HCT116 (cell line): ENCODE measurements around the gene COASY. TPM values are rescaled to one million over a fixed set of nuclear protein-coding genes. Genes with fewer than 3 reads are reported as not detected.

Experiments
- ATAC-seq: fragments of 200-7000 bp; cut with Tn5 transposase; 2 replicates; pipeline ENCODE4 v1.9.1; 2020; ENCODE audit warnings: mild to moderate bottlenecking, moderate library complexity
- BruUV-seq: library from RNA; stranded (reverse); fragments of 400-500 nt; replicated peaks from 2 replicates; lab custom pipeline; 2021; lab: Mats Ljungman, UMichigan
- CTCF ChIA-PET: fragments of 300-600 bp; sonication (Branson Sonifier 250); formaldehyde crosslinking; loops from one replicate; lab custom pipeline; 2021; ENCODE audit warnings: antibody characterized with exemption; lab: Charles Lee
- POLR2A ChIA-PET: fragments of 300-600, 350-600 bp; sonication (Branson Sonifier 250); formaldehyde crosslinking; loops from one replicate; lab custom pipeline; 2021; ENCODE audit warnings: antibody characterized with exemption; lab: Charles Lee
- RAD21 ChIA-PET, 2 experiments: fragments of 300-600 bp; sonication (Branson Sonifier 250); formaldehyde crosslinking; loops; one replicate each; lab custom pipeline; 2023; ENCODE audit warnings: low total read pairs in 2 of 2; ENCODE audit not compliant: uncharacterized antibody in 2 of 2, unreplicated experiment in 2 of 2, low non-redundant PET in 1 of 2; lab: Charles Lee
- DNase-seq: peaks from one replicate; pipeline ENCODE4 v3.0.0-alpha.2; 2010; ENCODE audit warnings: low read depth, low spot score
- H2AFZ ChIP-seq: fragments of 200-600 bp; shearing (Covaris generic), sonication (generic); 2 replicates; pipeline ENCODE4 v1.6.1; 2017; ENCODE audit warnings: low read depth, mixed run types, mixed read lengths, antibody characterized with exemption, low read length; ENCODE audit not compliant: poor library complexity, severe bottlenecking
- H3K27ac ChIP-seq: 2 replicates; pipeline ENCODE4 v1.5.1; 2012; ENCODE audit warnings: low read depth, low read length
- H3K27me3 ChIP-seq: fragments of 200-600 bp; sonication (generic); 2 replicates; pipeline ENCODE4 v1.6.1; 2016; ENCODE audit warnings: mixed run types, low read length, mixed read lengths; ENCODE audit not compliant: insufficient read depth
- H3K36me3 ChIP-seq, 2 experiments: fragments of 200-500 bp in 1 of 2; fragments of 200-600 bp in 1 of 2; sonication (Bioruptor generic) in 1 of 2; sonication (generic) in 1 of 2; 2 replicates each; pipeline versions ENCODE4 v1.5.1 to v1.6.1; 2014 to 2016; ENCODE audit warnings: low read length in 2 of 2, inconsistent platforms in 1 of 2, mixed read lengths in 1 of 2, mixed run types in 1 of 2; ENCODE audit not compliant: insufficient read depth in 2 of 2, control insufficient read depth in 1 of 2
- H3K4me1 ChIP-seq, 2 experiments: fragments of 200-600 bp in 1 of 2; sonication (generic) in 1 of 2; 2 replicates each; pipeline versions ENCODE4 v1.5.1 to v1.6.1; 2012 to 2017; ENCODE audit warnings: low read length in 2 of 2, inconsistent platforms in 1 of 2, mild to moderate bottlenecking in 1 of 2, mixed read lengths in 1 of 2, mixed run types in 1 of 2, moderate library complexity in 1 of 2; ENCODE audit not compliant: insufficient read depth in 2 of 2, control insufficient read depth in 1 of 2
- H3K4me2 ChIP-seq: fragments of 200-600 bp; sonication (generic); 2 replicates; pipeline ENCODE4 v1.6.1; 2017; ENCODE audit warnings: mixed run types, low read length, mixed read lengths
- H3K4me3 ChIP-seq, 2 experiments: fragments of 200-600 bp in 1 of 2; sonication (generic) in 1 of 2; replicated peaks in 1 of 2; 2 replicates each; pipeline ENCODE4 v1.5.1; 2011 to 2016; ENCODE audit warnings: low read length in 2 of 2, control low read depth in 1 of 2, low read depth in 1 of 2, mild to moderate bottlenecking in 1 of 2, mixed read lengths in 1 of 2, mixed run types in 1 of 2
- H3K79me2 ChIP-seq: fragments of 200-600 bp; sonication (generic); 2 replicates; pipeline ENCODE4 v1.6.1; 2017; ENCODE audit warnings: mild to moderate bottlenecking, mixed run types, low read length, moderate library complexity, mixed read lengths; ENCODE audit not compliant: insufficient read depth
- H3K9ac ChIP-seq: fragments of 200-600 bp; sonication (generic); 2 replicates; pipeline ENCODE4 v1.6.1; 2016; ENCODE audit warnings: low read length, mixed read lengths
- H3K9me2 ChIP-seq: fragments of 200-600 bp; sonication (generic), shearing (Covaris generic); 2 replicates; pipeline ENCODE4 v1.6.1; 2017; ENCODE audit warnings: mixed run types, mild to moderate bottlenecking, moderate library complexity; ENCODE audit not compliant: insufficient read depth
- H3K9me3 ChIP-seq, 2 experiments: fragments of 200-500 bp in 1 of 2; fragments of 200-600 bp in 1 of 2; sonication (Bioruptor generic) in 1 of 2; sonication (generic) in 1 of 2; 2 replicates each; pipeline ENCODE4 v1.6.1; 2014 to 2017; ENCODE audit warnings: low read length in 2 of 2, mixed read lengths in 2 of 2, inconsistent platforms in 1 of 2, low read depth in 1 of 2, mild to moderate bottlenecking in 1 of 2, mixed run types in 1 of 2, moderate library complexity in 1 of 2; ENCODE audit not compliant: control insufficient read depth in 1 of 2, insufficient read depth in 1 of 2
- H4K20me1 ChIP-seq: fragments of 200-600 bp; sonication (generic), shearing (Covaris generic); 2 replicates; pipeline ENCODE4 v1.6.1; 2017; ENCODE audit warnings: mixed run types, mild to moderate bottlenecking, moderate library complexity; ENCODE audit not compliant: insufficient read depth
- ATF3 ChIP-seq: IDR thresholded peaks from 2 replicates; pipeline ENCODE4 v1.6.1; 2012
- CEBPB ChIP-seq: IDR thresholded peaks from 2 replicates; pipeline ENCODE4 v1.6.1; 2012; ENCODE audit warnings: low read depth
- ELF1 ChIP-seq: IDR thresholded peaks from 2 replicates; pipeline ENCODE4 v1.6.1; 2012; ENCODE audit warnings: low read depth, borderline replicate concordance
- EZH2 ChIP-seq: fragments of 200-600 bp; sonication (generic); IDR thresholded peaks from 2 replicates; pipeline ENCODE4 v1.6.1; 2017; ENCODE audit warnings: antibody characterized with exemption, mixed run types
- FOSL1 ChIP-seq: IDR thresholded peaks from 2 replicates; pipeline ENCODE4 v1.6.1; 2012; ENCODE audit warnings: low read depth
- JUND ChIP-seq: IDR thresholded peaks from 2 replicates; pipeline ENCODE4 v1.6.1; 2012
- MAX ChIP-seq: IDR thresholded peaks from 2 replicates; pipeline ENCODE4 v1.6.1; 2012
- POLR2A ChIP-seq: IDR thresholded peaks from 2 replicates; pipeline ENCODE4 v1.7.0; 2011; ENCODE audit warnings: borderline replicate concordance; ENCODE audit not compliant: insufficient read depth, insufficient read length; ENCODE audit errors: extremely low read depth
- SP1 ChIP-seq: IDR thresholded peaks from 2 replicates; pipeline ENCODE4 v1.6.1; 2012; ENCODE audit warnings: low read depth
- SRF ChIP-seq: IDR thresholded peaks from 2 replicates; pipeline ENCODE4 v1.6.1; 2012; ENCODE audit warnings: low read depth
- TCF7L2 ChIP-seq: IDR thresholded peaks from 2 replicates; pipeline ENCODE4 v1.7.0; 2011; ENCODE audit warnings: borderline replicate concordance, inconsistent platforms; ENCODE audit not compliant: insufficient read depth, insufficient read length; ENCODE audit errors: extremely low read depth
- YY1 ChIP-seq: IDR thresholded peaks from 2 replicates; pipeline ENCODE4 v1.6.1; 2011; ENCODE audit warnings: low read length, low read depth, moderate library complexity, mild to moderate bottlenecking; ENCODE audit not compliant: insufficient replicate concordance; ENCODE audit errors: extremely low read depth
- ZBTB33 ChIP-seq: IDR thresholded peaks from 2 replicates; pipeline ENCODE4 v1.6.1; 2011; ENCODE audit warnings: mild to moderate bottlenecking, low read length, moderate library complexity; ENCODE audit not compliant: insufficient replicate concordance; ENCODE audit errors: extremely low read depth
- ZFX ChIP-seq: fragments of 450-650 bp; IDR thresholded peaks from 2 replicates; pipeline ENCODE4 v1.6.1; 2017
- intact Hi-C: fragments of 100-400 bp; cut with micrococcal nuclease; formaldehyde crosslinking; loops from 2 replicates; pipeline ENCODE4 v1.10.0; 2022
- total RNA-seq: library from RNA; stranded (reverse); gene quantifications from one replicate; pipeline ENCODE4 v1.2.1, GENCODE V29; 2021; ENCODE audit not compliant: unreplicated experiment
- TF ChIP-seq, protein P1 (sequence below), 3 experiments: fragments of 200-600 bp in 1 of 3; sonication (generic) in 1 of 3; IDR thresholded peaks in 2 of 3; conservative IDR thresholded peaks in 1 of 3; 2 replicates each; pipeline ENCODE4 v1.5.1; 2012 to 2017; ENCODE audit warnings: low read depth in 2 of 3, low read length in 2 of 3, antibody characterized with exemption in 1 of 3, borderline replicate concordance in 1 of 3, control low read depth in 1 of 3, mild to moderate bottlenecking in 1 of 3, mixed read lengths in 1 of 3, mixed run types in 1 of 3, moderate library complexity in 1 of 3; ENCODE audit not compliant: insufficient read depth in 1 of 3
- TF ChIP-seq, protein P2 (sequence below): IDR thresholded peaks from 2 replicates; pipeline ENCODE4 v1.6.1; 2012; ENCODE audit warnings: low read depth

The COASY gene
- total RNA-seq, 1 experiment from 2014 or later: 137 TPM

- TF ChIP-seq YY1 (no peak), SRF (no peak), ATF3 (no peak)
Observed at GRCh38 chr17:42563950-42564349, 2.0 kb downstream of the COASY start (continued).

DNA sequence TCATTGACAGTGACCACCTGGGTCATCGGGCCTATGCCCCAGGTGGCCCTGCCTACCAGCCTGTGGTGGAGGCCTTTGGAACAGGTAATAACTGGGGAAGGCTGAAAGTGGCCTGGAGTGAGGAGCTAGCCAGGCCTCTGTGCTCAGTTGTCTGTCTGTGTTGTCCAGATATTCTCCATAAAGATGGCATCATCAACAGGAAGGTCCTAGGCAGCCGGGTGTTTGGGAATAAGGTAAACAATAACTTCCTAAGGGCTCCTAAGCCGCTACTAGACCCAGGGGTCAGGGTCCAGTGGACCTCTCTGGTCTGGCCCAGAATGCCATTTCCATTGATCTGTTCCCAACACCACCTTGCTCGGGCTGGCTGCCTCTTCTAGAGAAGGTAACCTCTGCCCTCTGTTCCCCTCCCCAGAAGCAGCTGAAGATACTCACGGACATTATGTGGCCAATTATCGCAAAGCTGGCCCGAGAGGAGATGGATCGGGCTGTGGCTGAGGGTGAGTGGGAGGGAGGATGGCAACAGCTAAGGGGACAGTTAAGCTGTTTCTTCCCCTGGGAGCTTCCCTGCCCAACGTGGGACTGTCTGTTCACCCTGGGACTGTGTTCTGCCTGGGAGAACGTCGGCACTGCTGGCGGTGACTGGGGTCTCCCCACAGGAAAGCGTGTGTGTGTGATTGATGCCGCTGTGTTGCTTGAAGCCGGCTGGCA, 3.0 kb downstream of the COASY start:
- intact Hi-C loops: no loop called here
- RAD21 ChIA-PET: no interaction called here
- Histone ChIP-seq H3K36me3 (peaks cover 23 to 44% of the 10 kb centered on the region in 2 experiments), H3K4me3 (no peak overlapping the region), H3K9ac (no peak overlapping the region), H3K9me2 (no peaks in the 10 kb centered on the region), H3K4me2 (no peak overlapping the region), H3K27ac (peak overlapping the region; percentile 89; the same call in 1 of the 2 replicates), H3K4me1 (peaks cover 23 to 51% of the 10 kb centered on the region in 2 experiments), H3K27me3 (no peaks in the 10 kb centered on the region), H4K20me1 (no peaks in the 10 kb centered on the region), H3K79me2 (peaks cover 55% of the 10 kb centered on the region), H2AFZ (no peak overlapping the region), H3K9me3 (no peaks in the 10 kb centered on the region)
- POLR2A ChIA-PET: no interaction called here
- BruUV-seq: no TSS peak
- no peak for ATAC-seq
- CTCF ChIA-PET: no interaction called here
- no peak for DNase-seq
- TF ChIP-seq, protein P1, sequence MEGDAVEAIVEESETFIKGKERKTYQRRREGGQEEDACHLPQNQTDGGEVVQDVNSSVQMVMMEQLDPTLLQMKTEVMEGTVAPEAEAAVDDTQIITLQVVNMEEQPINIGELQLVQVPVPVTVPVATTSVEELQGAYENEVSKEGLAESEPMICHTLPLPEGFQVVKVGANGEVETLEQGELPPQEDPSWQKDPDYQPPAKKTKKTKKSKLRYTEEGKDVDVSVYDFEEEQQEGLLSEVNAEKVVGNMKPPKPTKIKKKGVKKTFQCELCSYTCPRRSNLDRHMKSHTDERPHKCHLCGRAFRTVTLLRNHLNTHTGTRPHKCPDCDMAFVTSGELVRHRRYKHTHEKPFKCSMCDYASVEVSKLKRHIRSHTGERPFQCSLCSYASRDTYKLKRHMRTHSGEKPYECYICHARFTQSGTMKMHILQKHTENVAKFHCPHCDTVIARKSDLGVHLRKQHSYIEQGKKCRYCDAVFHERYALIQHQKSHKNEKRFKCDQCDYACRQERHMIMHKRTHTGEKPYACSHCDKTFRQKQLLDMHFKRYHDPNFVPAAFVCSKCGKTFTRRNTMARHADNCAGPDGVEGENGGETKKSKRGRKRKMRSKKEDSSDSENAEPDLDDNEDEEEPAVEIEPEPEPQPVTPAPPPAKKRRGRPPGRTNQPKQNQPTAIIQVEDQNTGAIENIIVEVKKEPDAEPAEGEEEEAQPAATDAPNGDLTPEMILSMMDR (IDR thresholded peaks at IDR 0.05 in 2 of 3, conservative IDR thresholded peaks at IDR 0.05 in 1 of 3; ENCODE audit: borderline replicate concordance in 1 of 3, insufficient read depth in 1 of 3, low read depth in 2 of 3, low read length in 2 of 3): no peak
- TF ChIP-seq YY1: no peak
- TF ChIP-seq SRF: no peak
- TF ChIP-seq, protein P2, sequence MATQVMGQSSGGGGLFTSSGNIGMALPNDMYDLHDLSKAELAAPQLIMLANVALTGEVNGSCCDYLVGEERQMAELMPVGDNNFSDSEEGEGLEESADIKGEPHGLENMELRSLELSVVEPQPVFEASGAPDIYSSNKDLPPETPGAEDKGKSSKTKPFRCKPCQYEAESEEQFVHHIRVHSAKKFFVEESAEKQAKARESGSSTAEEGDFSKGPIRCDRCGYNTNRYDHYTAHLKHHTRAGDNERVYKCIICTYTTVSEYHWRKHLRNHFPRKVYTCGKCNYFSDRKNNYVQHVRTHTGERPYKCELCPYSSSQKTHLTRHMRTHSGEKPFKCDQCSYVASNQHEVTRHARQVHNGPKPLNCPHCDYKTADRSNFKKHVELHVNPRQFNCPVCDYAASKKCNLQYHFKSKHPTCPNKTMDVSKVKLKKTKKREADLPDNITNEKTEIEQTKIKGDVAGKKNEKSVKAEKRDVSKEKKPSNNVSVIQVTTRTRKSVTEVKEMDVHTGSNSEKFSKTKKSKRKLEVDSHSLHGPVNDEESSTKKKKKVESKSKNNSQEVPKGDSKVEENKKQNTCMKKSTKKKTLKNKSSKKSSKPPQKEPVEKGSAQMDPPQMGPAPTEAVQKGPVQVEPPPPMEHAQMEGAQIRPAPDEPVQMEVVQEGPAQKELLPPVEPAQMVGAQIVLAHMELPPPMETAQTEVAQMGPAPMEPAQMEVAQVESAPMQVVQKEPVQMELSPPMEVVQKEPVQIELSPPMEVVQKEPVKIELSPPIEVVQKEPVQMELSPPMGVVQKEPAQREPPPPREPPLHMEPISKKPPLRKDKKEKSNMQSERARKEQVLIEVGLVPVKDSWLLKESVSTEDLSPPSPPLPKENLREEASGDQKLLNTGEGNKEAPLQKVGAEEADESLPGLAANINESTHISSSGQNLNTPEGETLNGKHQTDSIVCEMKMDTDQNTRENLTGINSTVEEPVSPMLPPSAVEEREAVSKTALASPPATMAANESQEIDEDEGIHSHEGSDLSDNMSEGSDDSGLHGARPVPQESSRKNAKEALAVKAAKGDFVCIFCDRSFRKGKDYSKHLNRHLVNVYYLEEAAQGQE: no peak
- TF ChIP-seq TCF7L2: no peak
- TF ChIP-seq ZBTB33: no peak
- TF ChIP-seq FOSL1: no peak
- no peak for TF ChIP-seq ELF1
- TF ChIP-seq EZH2: no peak
- no peak for TF ChIP-seq MAX
- TF ChIP-seq POLR2A: no peak
- no peak for TF ChIP-seq SP1
- no peak for TF ChIP-seq ZFX
- TF ChIP-seq ATF3: no peak
- no peak for TF ChIP-seq JUND
- TF ChIP-seq CEBPB: no peak
